Measurements from ENCODE around the gene LGALS8. TPM values are rescaled to one million over a fixed set of nuclear protein-coding genes. Genes with fewer than 3 reads are reported as not detected.

LGALS8 gene
- total RNA-seq, 2 donors from 2014 or later: 33.5 to 58.4 TPM

- Histone ChIP-seq H3K27me3 (no peaks in the 10 kb centered on the region), H3K4me1 (no peaks in the 10 kb centered on the region), H3K27ac (peak overlapping the region; percentile 82), H3K4me3 (peak overlapping the region; percentile 91), H3K9me3 (no peaks in the 10 kb centered on the region), H3K36me3 (no peaks in the 10 kb centered on the region), H3K9ac (ENCODE audit: low read depth in 2 of 2, low read length in 2 of 2) (peak overlapping the region; percentile 94 to 97)
- TF ChIP-seq CTCF (IDR thresholded peaks at IDR 0.05): no peak
- intact Hi-C loops (cut with DNase I): no loop called here
- DNase-seq: peak; percentile 70
Observed at GRCh38 chr1:236522937-236523703, 662 bp upstream of the LGALS8 start.

GRCh38 chr1:236524142-236524894 is 536 bp downstream of the LGALS8 start:
- intact Hi-C loops (cut with DNase I): no loop called here
- Histone ChIP-seq H3K27me3 (no peaks in the 10 kb centered on the region), H3K9ac (ENCODE audit: low read depth in 2 of 2, low read length in 2 of 2) (peak overlapping the region; percentile 94 to 97), H3K4me3 (peak overlapping the region; percentile 91), H3K9me3 (no peaks in the 10 kb centered on the region), H3K27ac (peak overlapping the region; percentile 82), H3K36me3 (no peaks in the 10 kb centered on the region), H3K4me1 (no peaks in the 10 kb centered on the region)
- peak; percentile 82 for DNase-seq
- no peak for TF ChIP-seq CTCF (IDR thresholded peaks at IDR 0.05)

GRCh38 chr1:236524895-236525184 is 1.1 kb downstream of the LGALS8 start:
- intact Hi-C loops (cut with DNase I): no loop called here
- Histone ChIP-seq H3K4me1 (no peaks in the 10 kb centered on the region), H3K27ac (peak overlapping the region; percentile 82), H3K9ac (ENCODE audit: low read depth in 2 of 2, low read length in 2 of 2) (peak overlapping the region in 1 of 2 donors; percentile 97), H3K36me3 (no peaks in the 10 kb centered on the region), H3K27me3 (no peaks in the 10 kb centered on the region), H3K4me3 (peak overlapping the region; percentile 91), H3K9me3 (no peaks in the 10 kb centered on the region)
- no peak for TF ChIP-seq CTCF (IDR thresholded peaks at IDR 0.05)
- no peak for DNase-seq

DNA sequence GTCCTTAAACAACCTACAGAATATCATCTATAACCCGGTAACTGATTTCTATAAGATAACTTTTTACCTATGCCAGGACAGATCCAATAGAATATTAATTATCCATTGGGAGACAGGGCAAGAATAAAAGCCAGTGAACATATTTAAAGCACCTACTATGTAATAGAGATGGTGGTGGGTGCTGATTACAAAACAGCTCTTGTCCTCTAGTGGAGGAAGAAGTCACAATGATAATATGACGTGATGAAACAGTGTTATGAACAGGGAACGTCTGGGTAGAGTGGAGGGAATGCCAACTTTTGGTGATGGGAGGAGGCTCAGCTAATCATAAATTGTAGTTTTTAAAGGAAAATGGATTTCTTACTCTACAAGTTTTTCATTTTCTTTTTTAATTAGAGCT is 2.3 kb downstream of the LGALS8 start:
- no peak overlapping the region for H3K4me3 ChIP-seq
- no peak for TF ChIP-seq CTCF (IDR thresholded peaks at IDR 0.05)
- H3K4me1 ChIP-seq: peaks cover 2% of the 10 kb centered on the region
- no peaks in the 10 kb centered on the region for H3K36me3 ChIP-seq
- no peak overlapping the region for H3K9ac ChIP-seq (ENCODE audit: low read depth in 2 of 2, low read length in 2 of 2)
- no peak for DNase-seq
- H3K27me3 ChIP-seq: no peaks in the 10 kb centered on the region
- no peaks in the 10 kb centered on the region for H3K9me3 ChIP-seq
- intact Hi-C loops (cut with DNase I): no loop called here
- no peak overlapping the region for H3K27ac ChIP-seq

GRCh38 chr1:236530286-236530685 is 6.5 kb downstream of the LGALS8 start:
- no peak for DNase-seq
- no peak overlapping the region for H3K4me3 ChIP-seq
- intact Hi-C loops (cut with DNase I): no loop called here
- H3K27ac ChIP-seq: no peak overlapping the region
- no peaks in the 10 kb centered on the region for H3K27me3 ChIP-seq
- H3K9ac ChIP-seq (ENCODE audit: low read depth in 2 of 2, low read length in 2 of 2): no peak overlapping the region
- H3K9me3 ChIP-seq: no peaks in the 10 kb centered on the region
- no peaks in the 10 kb centered on the region for H3K36me3 ChIP-seq
- H3K4me1 ChIP-seq: peaks cover 4% of the 10 kb centered on the region
- no peak for TF ChIP-seq CTCF (IDR thresholded peaks at IDR 0.05)
